Stimulated activated CD8-positive, alpha-beta memory T cell treated with anti-CD3 and anti-CD28 coated beads, Interleukin-4, amount 100 ng/mL, for 1 hour (primary cell): Measurements from ENCODE around the gene PTPRN2.
"Not testable (repeated sequence)": the region's sequence is repeated elsewhere in the genome, so short reads cannot be mapped to it uniquely, and the experiment has no call there.

ENCODE experiments used
- DNase-seq, 2 donors: peaks; one replicate each; pipeline ENCODE4 v3.0.0-alpha.2; 2020; ENCODE audit warnings: low read depth in 2 of 2, low spot score in 1 of 2

PTPRN2 gene

DNA sequence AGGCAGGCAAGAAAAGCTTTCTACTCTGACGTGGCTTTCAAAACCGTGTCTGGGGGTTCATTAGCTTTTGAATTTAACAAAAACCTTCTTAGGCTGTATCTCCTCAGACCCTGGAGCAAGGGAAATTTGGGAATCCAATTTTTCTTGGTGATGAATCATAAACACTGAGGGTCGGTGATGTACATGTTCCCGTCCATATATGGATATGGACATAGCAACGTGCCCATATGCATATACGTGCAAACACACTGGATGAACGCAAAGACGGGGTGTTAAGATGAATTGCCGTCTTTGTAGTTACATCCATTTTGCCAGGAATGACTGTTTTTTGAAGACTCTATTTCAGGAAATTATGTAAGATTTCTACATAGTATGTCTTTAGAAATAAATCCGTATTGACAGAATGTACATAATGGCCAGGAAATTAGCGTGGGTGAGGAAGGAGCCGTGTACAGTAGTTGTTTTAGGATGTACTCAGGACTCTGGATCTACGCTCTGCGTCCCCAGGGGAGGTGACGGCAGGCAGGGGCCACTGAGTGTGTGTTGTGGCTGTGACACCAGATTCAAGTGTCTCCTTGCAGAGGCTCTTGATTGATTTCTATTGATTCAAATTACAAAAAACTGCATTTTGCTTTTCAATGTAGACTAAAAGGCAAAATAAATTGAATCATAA is 1012.6 kb downstream of the PTPRN2 start:
- DNase-seq: no peak

GRCh38 chr7:157574120-157574825 is 1013.4 kb downstream of the PTPRN2 start:
- DNase-seq: no peak

GRCh38 chr7:157573244-157573643 is 1014.4 kb downstream of the PTPRN2 start:
- DNase-seq: no peak

GRCh38 chr7:157572622-157573021 is 1015.0 kb downstream of the PTPRN2 start:
- no peak for DNase-seq

DNA sequence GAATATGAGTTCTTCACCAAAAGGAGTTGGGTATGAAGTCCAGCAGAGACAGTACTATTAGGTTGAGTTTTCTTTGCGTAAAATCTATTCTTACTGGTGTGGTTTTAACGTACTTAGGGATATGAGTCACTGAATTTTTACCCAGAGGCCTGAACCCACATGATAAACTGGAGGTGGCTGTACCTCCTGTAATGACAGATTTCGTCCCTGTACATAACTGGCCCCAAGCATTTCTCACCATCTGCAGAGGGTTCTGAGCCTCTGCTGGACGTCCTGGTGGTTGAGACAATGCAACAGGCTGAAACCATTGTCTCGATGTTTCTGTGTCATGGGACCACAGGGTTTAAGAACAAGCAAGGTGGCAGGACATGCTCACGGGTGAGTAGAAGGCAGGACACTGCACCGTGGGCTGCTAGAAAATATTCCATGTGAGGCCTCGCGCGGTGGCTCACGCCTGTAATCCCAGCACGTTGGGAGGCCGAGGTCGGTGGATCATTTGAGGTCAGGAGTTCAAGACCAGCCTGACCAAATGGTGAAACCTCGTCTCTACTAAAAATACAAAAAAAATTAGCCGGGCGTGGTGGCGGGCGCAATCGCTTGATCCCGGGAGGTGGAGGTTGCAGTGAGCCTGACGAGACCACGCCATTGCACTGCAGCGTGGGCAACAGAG is 1017.0 kb downstream of the PTPRN2 start:
- no peak for DNase-seq

- no peak for DNase-seq
These were observed 1017.7 kb downstream of the PTPRN2 start for GRCh38 chr7:157569967-157570366.

DNA sequence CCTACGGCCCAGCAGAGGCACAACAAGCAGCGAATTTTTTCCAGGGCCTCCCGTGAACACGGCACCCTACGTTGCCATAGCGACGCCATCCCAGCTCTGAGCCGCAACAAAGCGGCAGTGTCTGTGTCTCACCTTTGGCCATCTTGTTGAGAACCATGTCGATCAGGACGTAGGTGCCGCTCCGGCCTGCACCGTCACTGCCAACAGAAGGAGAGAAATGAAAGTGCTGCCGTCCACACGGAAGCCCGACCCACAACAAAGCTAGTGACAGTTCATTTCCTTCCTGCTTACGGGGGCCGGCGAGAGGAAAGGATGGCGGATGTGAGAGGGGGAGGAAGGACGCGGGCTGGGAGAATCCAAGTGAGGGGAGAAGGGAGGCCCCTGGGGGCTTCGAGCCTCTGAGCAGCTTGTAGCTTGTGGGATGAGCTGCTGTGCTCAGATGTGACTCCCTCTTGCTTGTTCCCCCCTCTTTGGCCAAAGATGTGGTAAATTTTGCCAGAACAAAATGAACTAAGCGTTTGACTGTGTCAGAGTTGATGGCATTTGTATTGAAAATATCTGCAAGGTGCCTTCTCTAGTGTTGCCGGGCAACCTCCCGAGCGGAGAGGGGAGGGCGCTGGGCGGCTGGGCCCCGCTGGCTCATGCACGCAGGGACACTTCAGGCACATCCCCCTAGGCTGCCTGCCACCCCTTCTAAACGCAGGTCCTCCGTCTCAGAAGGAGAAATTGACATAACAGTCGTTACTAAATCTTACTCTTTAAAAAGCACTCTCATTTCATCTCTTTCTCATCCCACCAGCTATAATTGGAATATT is 1018.6 kb downstream of the PTPRN2 start:
- DNase-seq: peak; percentile 10 to 35

GRCh38 chr7:157568106-157568769 is 1019.4 kb downstream of the PTPRN2 start:
- DNase-seq: no peak

- no peak for DNase-seq
These were observed 1020.0 kb downstream of the PTPRN2 start for GRCh38 chr7:157567666-157568065.

GRCh38 chr7:157566631-157567006 is 1021.0 kb downstream of the PTPRN2 start:
- DNase-seq: no peak

DNA sequence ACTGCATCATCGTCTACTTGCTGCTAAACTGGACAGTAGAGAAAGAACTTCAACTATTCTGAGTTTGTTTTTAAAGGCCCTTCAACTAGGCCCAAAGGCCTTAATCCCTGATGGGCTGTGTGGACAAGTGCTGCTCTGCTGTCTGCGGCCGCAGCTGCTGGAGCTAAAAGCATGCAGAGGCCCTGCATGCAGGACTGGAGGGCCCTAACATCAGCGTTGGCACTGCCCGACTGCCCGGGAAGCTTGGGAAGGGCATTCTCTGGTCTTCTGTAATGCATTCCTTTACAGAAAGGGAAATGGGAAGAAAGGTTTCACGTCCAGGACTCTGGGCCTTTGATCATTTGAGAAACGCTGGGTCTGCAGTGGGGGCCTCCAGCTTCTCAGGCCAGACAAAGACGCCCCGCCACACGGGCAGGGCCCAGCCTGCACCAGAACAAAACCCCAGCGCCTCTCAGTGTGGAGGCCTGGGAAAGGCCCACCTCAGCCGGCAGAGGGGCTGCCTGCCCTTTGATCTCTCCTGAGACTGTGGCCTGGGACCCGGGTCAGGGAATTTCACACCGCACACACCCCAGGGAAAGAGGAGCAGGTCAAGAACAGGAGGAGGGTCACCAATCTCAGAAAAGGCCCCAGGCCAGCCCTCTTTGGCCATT is 1021.5 kb downstream of the PTPRN2 start:
- DNase-seq: no peak

GRCh38 chr7:157565201-157565626 is 1022.4 kb downstream of the PTPRN2 start:
- no peak for DNase-seq

- DNase-seq: no peak
These were observed 1023.0 kb downstream of the PTPRN2 start for GRCh38 chr7:157564517-157565177.

- DNase-seq: not testable (repeated sequence)
These were observed 1024.0 kb downstream of the PTPRN2 start for GRCh38 chr7:157563467-157564135.

DNA sequence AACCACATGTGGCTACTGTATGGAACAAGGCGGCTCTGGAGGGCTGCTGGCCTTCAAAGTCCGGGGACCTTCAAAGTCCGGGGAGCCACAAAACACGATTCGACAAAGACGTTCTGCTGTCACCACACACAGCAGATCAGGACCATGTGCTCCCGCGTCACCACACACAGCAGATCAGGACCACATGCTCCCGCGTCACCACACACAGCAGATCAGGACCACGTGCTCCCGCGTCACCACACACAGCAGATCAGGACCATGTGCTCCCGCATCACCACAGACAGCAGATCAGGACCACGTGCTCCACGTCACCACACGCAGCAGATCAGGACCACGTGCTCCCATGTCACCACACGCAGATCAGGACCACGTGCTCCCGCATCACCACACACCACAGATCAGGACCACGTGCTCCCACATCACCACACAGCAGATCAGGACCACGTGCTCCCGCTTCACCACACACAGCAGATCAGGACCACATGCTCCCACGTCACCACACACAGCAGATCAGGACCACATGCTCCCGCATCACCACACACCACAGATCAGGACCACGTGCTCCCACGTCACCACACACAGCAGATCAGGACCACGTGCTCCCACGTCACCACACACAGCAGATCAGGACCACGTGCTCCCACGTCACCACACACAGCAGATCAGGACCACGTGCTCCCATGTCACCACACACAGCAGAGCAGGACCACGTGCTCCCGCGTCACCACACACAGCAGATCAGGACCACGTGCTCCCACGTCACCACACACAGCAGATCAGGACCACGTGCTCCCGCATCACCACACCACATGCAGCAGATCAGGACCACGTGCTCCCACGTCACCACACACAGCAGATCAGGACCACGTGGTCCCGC is 1024.9 kb downstream of the PTPRN2 start:
- DNase-seq: not testable (repeated sequence)

GRCh38 chr7:157561816-157562410 is 1025.7 kb downstream of the PTPRN2 start:
- DNase-seq: no peak

GRCh38 chr7:157561523-157561785 is 1026.2 kb downstream of the PTPRN2 start:
- no peak for DNase-seq
